Measurements from ENCODE around the gene NAT16. TPM values are rescaled to one million over a fixed set of nuclear protein-coding genes. Genes with fewer than 3 reads are reported as not detected.

The NAT16 gene
- total RNA-seq, 1 donor from 2014 or later = 0.16 TPM

DNA sequence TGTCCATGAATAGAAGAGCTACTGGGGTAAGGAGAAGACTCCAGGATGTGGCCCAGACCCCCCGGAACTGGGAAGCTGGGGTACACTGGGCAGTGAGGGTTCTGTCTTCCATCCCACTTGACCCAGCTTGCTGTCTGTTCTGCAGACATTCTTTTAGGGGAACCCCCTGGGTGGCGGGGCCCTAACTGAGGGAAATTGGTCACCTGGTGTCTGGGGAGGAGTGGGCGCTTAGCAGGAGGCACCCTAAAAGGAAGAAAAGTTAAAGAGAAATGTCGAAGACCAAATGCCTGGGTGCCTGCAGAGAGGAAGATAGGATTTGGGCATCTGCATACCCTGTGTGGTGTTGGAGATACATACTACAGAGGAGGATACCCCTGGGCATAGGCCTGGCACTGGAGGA, 24.8 kb downstream of the NAT16 start:
- H3K36me3 ChIP-seq (ENCODE audit: insufficient read depth, low read length) = peaks cover 7% of the 10 kb centered on the region
- peak overlapping the region; percentile 52 for H2AFZ ChIP-seq (ENCODE audit: low read depth, low read length)
- peak overlapping the region; percentile 73 for H3K4me3 ChIP-seq (ENCODE audit: insufficient read depth, low read depth, low read length)
- H3K27ac Mint-ChIP-seq (ENCODE audit: unreplicated experiment) = peak overlapping the region; percentile 60
- peak overlapping the region; percentile 87 for H3K4me3 Mint-ChIP-seq (ENCODE audit: unreplicated experiment)
- H3K9me3 ChIP-seq (ENCODE audit: insufficient read depth, low read depth, low read length) = no peaks in the 10 kb centered on the region
- no peak for DNase-seq (ENCODE audit: low read depth)
- peak overlapping the region; percentile 96 for H3K4me2 ChIP-seq (ENCODE audit: low read length)
- H3K9me3 Mint-ChIP-seq (ENCODE audit: unreplicated experiment) = peaks cover 2% of the 10 kb centered on the region
- no peaks in the 10 kb centered on the region for H3K27me3 Mint-ChIP-seq (ENCODE audit: low read depth, unreplicated experiment)
- FAIRE-seq = no peak
- no peak overlapping the region for H3K27ac ChIP-seq (ENCODE audit: low read depth, low read length)
- no peaks in the 10 kb centered on the region for H3K27me3 ChIP-seq (ENCODE audit: insufficient read depth, low read length)
- H3K79me2 ChIP-seq (ENCODE audit: insufficient read depth, low read length) = peaks cover 23% of the 10 kb centered on the region
- H4K20me1 ChIP-seq (ENCODE audit: insufficient read depth, low read length) = peaks cover 32% of the 10 kb centered on the region
- H3K9ac ChIP-seq (ENCODE audit: low read length) = peak overlapping the region; percentile 86
- peaks cover 18% of the 10 kb centered on the region for H3K4me1 ChIP-seq (ENCODE audit: insufficient read depth, low read length)
- peaks cover 22% of the 10 kb centered on the region for H3K4me1 Mint-ChIP-seq (ENCODE audit: low read depth, unreplicated experiment)
- H3K36me3 Mint-ChIP-seq (ENCODE audit: low read depth, unreplicated experiment) = peaks cover 6% of the 10 kb centered on the region
- no peak for TF ChIP-seq EZH2 (IDR thresholded peaks at IDR 0.05; ENCODE audit: insufficient read depth, low read length)
- TF ChIP-seq, protein P1, sequence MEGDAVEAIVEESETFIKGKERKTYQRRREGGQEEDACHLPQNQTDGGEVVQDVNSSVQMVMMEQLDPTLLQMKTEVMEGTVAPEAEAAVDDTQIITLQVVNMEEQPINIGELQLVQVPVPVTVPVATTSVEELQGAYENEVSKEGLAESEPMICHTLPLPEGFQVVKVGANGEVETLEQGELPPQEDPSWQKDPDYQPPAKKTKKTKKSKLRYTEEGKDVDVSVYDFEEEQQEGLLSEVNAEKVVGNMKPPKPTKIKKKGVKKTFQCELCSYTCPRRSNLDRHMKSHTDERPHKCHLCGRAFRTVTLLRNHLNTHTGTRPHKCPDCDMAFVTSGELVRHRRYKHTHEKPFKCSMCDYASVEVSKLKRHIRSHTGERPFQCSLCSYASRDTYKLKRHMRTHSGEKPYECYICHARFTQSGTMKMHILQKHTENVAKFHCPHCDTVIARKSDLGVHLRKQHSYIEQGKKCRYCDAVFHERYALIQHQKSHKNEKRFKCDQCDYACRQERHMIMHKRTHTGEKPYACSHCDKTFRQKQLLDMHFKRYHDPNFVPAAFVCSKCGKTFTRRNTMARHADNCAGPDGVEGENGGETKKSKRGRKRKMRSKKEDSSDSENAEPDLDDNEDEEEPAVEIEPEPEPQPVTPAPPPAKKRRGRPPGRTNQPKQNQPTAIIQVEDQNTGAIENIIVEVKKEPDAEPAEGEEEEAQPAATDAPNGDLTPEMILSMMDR (IDR thresholded peaks at IDR 0.05; ENCODE audit: insufficient read depth, low read depth, low read length) = no peak

DNA sequence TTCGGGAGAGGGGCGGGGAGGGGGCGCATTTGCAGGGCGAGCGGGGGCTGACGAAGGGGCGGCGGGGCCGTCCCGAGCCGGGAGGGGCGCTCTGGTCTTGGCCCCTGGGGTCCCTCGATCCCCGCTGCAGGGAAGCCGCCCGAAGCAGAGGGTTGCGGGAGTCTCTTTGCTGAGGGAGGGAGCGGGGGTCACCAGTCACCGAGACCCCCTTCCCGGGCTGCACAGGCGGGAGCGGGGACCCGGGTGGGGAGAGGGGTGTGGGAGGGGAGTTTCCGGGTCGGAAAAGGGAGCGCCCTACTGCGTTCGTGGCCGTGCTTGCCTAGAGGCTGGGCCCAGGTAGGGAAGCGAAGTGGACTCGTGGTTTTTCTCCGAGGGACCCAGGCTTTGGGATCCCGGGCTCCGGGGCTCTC, 25.4 kb downstream of the NAT16 start:
- Histone ChIP-seq H3K4me2 (ENCODE audit: low read length) (peak overlapping the region; percentile 96), H3K9me3 (ENCODE audit: insufficient read depth, low read depth, low read length) (no peaks in the 10 kb centered on the region), H2AFZ (ENCODE audit: low read depth, low read length) (peak overlapping the region; percentile 52), H3K4me3 (ENCODE audit: insufficient read depth, low read depth, low read length) (peak overlapping the region; percentile 73), H3K27ac (ENCODE audit: low read depth, low read length) (no peak overlapping the region), H3K79me2 (ENCODE audit: insufficient read depth, low read length) (peaks cover 23% of the 10 kb centered on the region), H3K4me1 (ENCODE audit: insufficient read depth, low read length) (peaks cover 13% of the 10 kb centered on the region), H4K20me1 (ENCODE audit: insufficient read depth, low read length) (peaks cover 26% of the 10 kb centered on the region), H3K36me3 (ENCODE audit: insufficient read depth, low read length) (peaks cover 7% of the 10 kb centered on the region), H3K9ac (ENCODE audit: low read length) (peak overlapping the region; percentile 86), H3K27me3 (ENCODE audit: insufficient read depth, low read length) (no peaks in the 10 kb centered on the region)
- TF ChIP-seq, protein P1 (IDR thresholded peaks at IDR 0.05; ENCODE audit: insufficient read depth, low read depth, low read length) = no peak
- TF ChIP-seq EZH2 (IDR thresholded peaks at IDR 0.05; ENCODE audit: insufficient read depth, low read length) = no peak
- Mint-ChIP-seq H3K4me3 (ENCODE audit: unreplicated experiment) (peak overlapping the region; percentile 87), H3K4me1 (ENCODE audit: low read depth, unreplicated experiment) (peaks cover 16% of the 10 kb centered on the region), H3K9me3 (ENCODE audit: unreplicated experiment) (peaks cover 2% of the 10 kb centered on the region), H3K36me3 (ENCODE audit: low read depth, unreplicated experiment) (peaks cover 6% of the 10 kb centered on the region), H3K27ac (ENCODE audit: unreplicated experiment) (peak overlapping the region; percentile 60), H3K27me3 (ENCODE audit: low read depth, unreplicated experiment) (no peaks in the 10 kb centered on the region)
- DNase-seq (ENCODE audit: low read depth) (no peak), FAIRE-seq (no peak)

DNA sequence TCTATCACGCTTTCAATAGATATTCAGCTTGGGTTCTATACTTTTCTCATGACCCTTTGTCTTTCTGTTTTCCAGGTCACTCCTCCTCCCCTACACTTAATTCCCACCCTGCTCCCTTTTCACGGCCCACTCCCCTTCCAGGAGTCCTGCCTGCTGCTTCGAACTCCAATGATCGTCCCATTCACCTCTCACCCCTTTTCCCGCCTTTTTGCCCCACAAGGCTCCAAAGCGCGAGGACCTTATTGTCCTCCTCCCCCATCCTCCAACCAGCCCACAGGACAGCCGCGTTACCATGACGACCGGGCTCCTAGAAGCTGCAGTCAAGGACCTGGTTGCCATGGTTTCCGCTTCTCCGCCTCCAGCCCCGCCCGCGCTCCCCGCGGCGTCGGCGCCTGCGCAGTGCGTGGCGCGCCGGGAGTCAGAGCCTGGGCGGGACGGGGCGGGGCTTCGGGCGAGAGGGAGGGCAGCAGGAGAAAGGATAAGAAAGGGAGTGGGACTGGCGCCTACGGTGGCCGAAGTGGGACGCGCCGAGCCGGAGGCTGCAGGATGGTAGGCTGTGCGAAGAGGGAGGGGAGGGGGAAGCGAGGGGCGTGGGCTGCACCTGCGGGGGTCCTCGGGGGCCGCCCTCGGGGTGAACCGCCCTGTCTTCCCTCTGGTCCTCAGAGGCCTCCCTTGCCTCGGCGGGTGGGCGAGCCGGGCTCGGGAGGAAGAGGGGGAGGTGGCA, 26.0 kb downstream of the NAT16 start, which contains the start of gene AP1S1:
Gene AP1S1, plus strand, starts transcription at position 508 of the 724 bp plus-strand sequence. Its CDS starts 39 bp downstream, at position 547.
- peaks cover 11% of the 10 kb centered on the region for H3K4me1 Mint-ChIP-seq (ENCODE audit: low read depth, unreplicated experiment)

More for the DNA sequence above, 26.0 kb downstream of the NAT16 start, which contains the start of gene AP1S1:
- Mint-ChIP-seq H3K9me3 (ENCODE audit: unreplicated experiment) (peaks cover 2% of the 10 kb centered on the region), H3K36me3 (ENCODE audit: low read depth, unreplicated experiment) (peaks cover 4% of the 10 kb centered on the region), H3K27ac (ENCODE audit: unreplicated experiment) (peak within 1 kb of the TSS; percentile 60), H3K27me3 (ENCODE audit: low read depth, unreplicated experiment) (no peaks in the 10 kb centered on the region), H3K4me3 (ENCODE audit: unreplicated experiment) (peak within 1 kb of the TSS; percentile 87)
- H2AFZ ChIP-seq (ENCODE audit: low read depth, low read length) = peak within 1 kb of the TSS; percentile 52
- H3K27ac ChIP-seq (ENCODE audit: low read depth, low read length) = no peak within 1 kb of the TSS
- H3K4me3 ChIP-seq (ENCODE audit: insufficient read depth, low read depth, low read length) = peak within 1 kb of the TSS; percentile 73
- peak; percentile 94 for DNase-seq (ENCODE audit: low read depth)
- peaks cover 12% of the 10 kb centered on the region for H3K4me1 ChIP-seq (ENCODE audit: insufficient read depth, low read length)
- no peaks in the 10 kb centered on the region for H3K27me3 ChIP-seq (ENCODE audit: insufficient read depth, low read length)
- peaks cover 21% of the 10 kb centered on the region for H4K20me1 ChIP-seq (ENCODE audit: insufficient read depth, low read length)
- H3K4me2 ChIP-seq (ENCODE audit: low read length) = peak within 1 kb of the TSS; percentile 96
- peaks cover 7% of the 10 kb centered on the region for H3K36me3 ChIP-seq (ENCODE audit: insufficient read depth, low read length)
- no peaks in the 10 kb centered on the region for H3K9me3 ChIP-seq (ENCODE audit: insufficient read depth, low read depth, low read length)
- no peak for TF ChIP-seq EZH2 (IDR thresholded peaks at IDR 0.05; ENCODE audit: insufficient read depth, low read length)
- TF ChIP-seq, protein P1 (IDR thresholded peaks at IDR 0.05; ENCODE audit: insufficient read depth, low read depth, low read length) = no peak
- H3K9ac ChIP-seq (ENCODE audit: low read length) = peak within 1 kb of the TSS; percentile 86
- no peak for FAIRE-seq
- peaks cover 23% of the 10 kb centered on the region for H3K79me2 ChIP-seq (ENCODE audit: insufficient read depth, low read length)

Measured in astrocyte (in vitro differentiated cells and primary cell).